Fibroblast of peridontal ligament (primary cell): ENCODE measurements around the gene TMCO4.

Experiments
- DNase-seq: peaks from one replicate; pipeline ENCODE4 v3.0.0-alpha.2; 2010; ENCODE audit errors: extremely low read depth

The TMCO4 gene

GRCh38 chr1:19687414-19687813 is 112.3 kb downstream of the TMCO4 start:
- DNase-seq, result no peak

- no peak for DNase-seq
These were observed 113.7 kb downstream of the TMCO4 start for GRCh38 chr1:19685994-19686393.

GRCh38 chr1:19684677-19685076 is 115.0 kb downstream of the TMCO4 start:
- no peak for DNase-seq

- DNase-seq, result peak; percentile 10
These were observed 116.4 kb downstream of the TMCO4 start for GRCh38 chr1:19683351-19683750.

- DNase-seq, result no peak
These were observed 116.8 kb downstream of the TMCO4 start for GRCh38 chr1:19682901-19683300.

- DNase-seq, result peak; percentile 88
These were observed 117.5 kb downstream of the TMCO4 start for GRCh38 chr1:19682257-19682656.

- no peak for DNase-seq
These were observed 119.1 kb downstream of the TMCO4 start for GRCh38 chr1:19680644-19681043.

GRCh38 chr1:19679691-19680090 is 120.0 kb downstream of the TMCO4 start:
- DNase-seq, result no peak

GRCh38 chr1:19678931-19679453 is 120.7 kb downstream of the TMCO4 start:
- no peak for DNase-seq

- no peak for DNase-seq
These were observed 121.2 kb downstream of the TMCO4 start for GRCh38 chr1:19678493-19678892.

- peak; percentile 68 for DNase-seq
These were observed 123.2 kb downstream of the TMCO4 start for GRCh38 chr1:19676438-19676922.

- DNase-seq, result no peak
These were observed 123.9 kb downstream of the TMCO4 start for GRCh38 chr1:19675797-19676196.

GRCh38 chr1:19672237-19672636 is 127.5 kb downstream of the TMCO4 start:
- no peak for DNase-seq

- no peak for DNase-seq
These were observed 128.9 kb downstream of the TMCO4 start for GRCh38 chr1:19670787-19671186.

- DNase-seq, result no peak
These were observed 130.8 kb downstream of the TMCO4 start for GRCh38 chr1:19668888-19669287.

GRCh38 chr1:19665496-19666465 is 133.9 kb downstream of the TMCO4 start:
- no peak for DNase-seq

- no peak for DNase-seq
These were observed 134.6 kb downstream of the TMCO4 start for GRCh38 chr1:19665186-19665495.

- DNase-seq, result no peak
These were observed 135.1 kb downstream of the TMCO4 start, which contains the start of gene HTR6 for GRCh38 chr1:19664453-19665185. HTR6 (plus strand) TSS chr1:19664875; CDS start chr1:19665754, 879 bp downstream.

- no peak for DNase-seq
These were observed 137.4 kb downstream of the TMCO4 start for GRCh38 chr1:19662313-19662712.

- peak; percentile 75 for DNase-seq
These were observed 137.9 kb downstream of the TMCO4 start for GRCh38 chr1:19661721-19662228.

- no peak for DNase-seq
These were observed 141.5 kb downstream of the TMCO4 start for GRCh38 chr1:19658186-19658585.

- DNase-seq, result no peak
These were observed 142.2 kb downstream of the TMCO4 start for GRCh38 chr1:19657511-19657910.
